Liver (tissue), 9 donors: Measurements from ENCODE around the gene CYP2C8. TPM values are rescaled to one million over a fixed set of nuclear protein-coding genes. Genes with fewer than 3 reads are reported as not detected.
"Not testable (repeated sequence)": the region's sequence is repeated elsewhere in the genome, so short reads cannot be mapped to it uniquely, and the experiment has no call there.

Experiments
- DNase-seq: peaks from one replicate; pipeline ENCODE4 v3.0.0-alpha.2; 2017; ENCODE audit warnings: low spot score
- H3K27ac ChIP-seq, 2 donors: one replicate each; pipeline ENCODE4 v1.7.0; 2013; ENCODE audit warnings: inconsistent platforms in 2 of 2, low read length in 2 of 2, control low read depth in 1 of 2, low read depth in 1 of 2, mild to moderate bottlenecking in 1 of 2
- H3K27me3 ChIP-seq, 4 donors: one replicate each; pipeline versions ENCODE4 v1.6.1 to v1.7.0; 2013; ENCODE audit warnings: low read length in 3 of 4, inconsistent platforms in 1 of 4, mild to moderate bottlenecking in 1 of 4, moderate library complexity in 1 of 4; ENCODE audit not compliant: control insufficient read depth in 4 of 4, insufficient read depth in 4 of 4
- H3K36me3 ChIP-seq, 4 donors: one replicate each; pipeline versions ENCODE4 v1.6.1 to v1.7.0; 2013; ENCODE audit warnings: low read length in 3 of 4, mild to moderate bottlenecking in 3 of 4, low read depth in 1 of 4, moderate library complexity in 1 of 4; ENCODE audit not compliant: control insufficient read depth in 4 of 4, insufficient read depth in 3 of 4
- H3K4me1 ChIP-seq, 4 donors: one replicate each; pipeline versions ENCODE4 v1.6.1 to v1.7.0; 2013; ENCODE audit warnings: low read length in 3 of 4, mild to moderate bottlenecking in 3 of 4, moderate library complexity in 1 of 4; ENCODE audit not compliant: control insufficient read depth in 4 of 4, insufficient read depth in 4 of 4
- H3K4me3 ChIP-seq, 3 donors: one replicate each; pipeline versions ENCODE4 v1.6.1 to v1.7.0; 2013; ENCODE audit warnings: low read length in 3 of 3, control low read depth in 1 of 3, low read depth in 1 of 3, mild to moderate bottlenecking in 1 of 3
- H3K9ac ChIP-seq, 2 donors: one replicate each; pipeline ENCODE4 v1.7.0; 2013; ENCODE audit warnings: low read length in 2 of 2, mild to moderate bottlenecking in 2 of 2, moderate library complexity in 2 of 2, control low read depth in 1 of 2, low read depth in 1 of 2
- H3K9me3 ChIP-seq, 4 donors: one replicate each; pipeline versions ENCODE4 v1.6.1 to v1.7.0; 2013; ENCODE audit warnings: low read length in 3 of 4; ENCODE audit not compliant: control insufficient read depth in 4 of 4
- EGR1 ChIP-seq, 2 donors: IDR thresholded peaks; 2 replicates each; pipeline ENCODE4 v1.6.1; 2016 to 2018; ENCODE audit warnings: antibody characterized with exemption in 2 of 2, low read depth in 2 of 2
- GABPA ChIP-seq, 2 donors: IDR thresholded peaks in 1 of 2; conservative IDR thresholded peaks in 1 of 2; 2 replicates each; pipeline ENCODE4 v1.6.1; 2016; ENCODE audit warnings: antibody characterized with exemption in 2 of 2, mild to moderate bottlenecking in 1 of 2, moderate library complexity in 1 of 2
- HNF4A ChIP-seq, 2 donors: conservative IDR thresholded peaks; 2 replicates each; pipeline ENCODE4 v1.6.1; 2016; ENCODE audit warnings: antibody characterized with exemption in 2 of 2, mild to moderate bottlenecking in 2 of 2
- JUND ChIP-seq, 2 donors: IDR thresholded peaks; 2 replicates each; pipeline ENCODE4 v1.6.1; 2016; ENCODE audit warnings: antibody characterized with exemption in 2 of 2
- MAX ChIP-seq: IDR thresholded peaks from 2 replicates; pipeline ENCODE4 v1.6.1; 2016; ENCODE audit warnings: antibody characterized with exemption
- RXRA ChIP-seq, 2 donors: IDR thresholded peaks; 2 replicates each; pipeline ENCODE4 v1.6.1; 2017 to 2018; ENCODE audit warnings: antibody characterized with exemption in 2 of 2, mild to moderate bottlenecking in 1 of 2
- SP1 ChIP-seq: IDR thresholded peaks from 2 replicates; pipeline ENCODE4 v1.6.1; 2018; ENCODE audit warnings: antibody characterized with exemption, mild to moderate bottlenecking
- TAF1 ChIP-seq: conservative IDR thresholded peaks from 2 replicates; pipeline ENCODE4 v1.6.1; 2016; ENCODE audit warnings: antibody characterized with exemption, mild to moderate bottlenecking
- YY1 ChIP-seq: IDR thresholded peaks from 2 replicates; pipeline ENCODE4 v1.6.1; 2016; ENCODE audit warnings: antibody characterized with exemption, mild to moderate bottlenecking
- WGBS: extraction: QIAGEN DNeasy Blood & Tissue Kit; methylation state at CpG from one replicate; pipeline ENCODE4 v1.1.7; 2013; 5-methylcytosine and 5-hydroxymethylcytosine counted together
- polyA plus RNA-seq, 2 donors: library from polyadenylated mRNA; stranded (reverse) in 1 of 2; unstranded in 1 of 2; fragments of 200-250 nt in 1 of 2; fragments of >200 nt in 1 of 2; fragmentation: Nextera tagmentation in 1 of 2; extraction: Ambion mirVana in 1 of 2; gene quantifications; one replicate each; pipeline versions ENCODE4 v1.2.1 to v1.2.3, GENCODE V29; 2013 to 2015
- total RNA-seq, 2 donors: library from RNA; depleted of rRNA; stranded (reverse); fragments of >200 nt; gene quantifications; one replicate each; pipeline ENCODE4 v1.2.3, GENCODE V29; 2014
- TF ChIP-seq, protein P1 (sequence below): IDR thresholded peaks from 2 replicates; pipeline ENCODE4 v1.6.1; 2016; ENCODE audit warnings: antibody characterized with exemption
- TF ChIP-seq, protein P2 (sequence below): fragments of 150-350 bp; IDR thresholded peaks from 2 replicates; pipeline ENCODE4 v1.5.1; 2017; ENCODE audit warnings: improper control_type of control experiment, low read depth, low read length; ENCODE audit not compliant: missing input control
- donor health status: healthy.
- donor health status: healthy.
- donor health status: healthy.
- donor health status: healthy.
- donor health status: healthy.

Gene CYP2C8
- total and polyA plus RNA-seq, 4 donors: 0.33 to 1,126 (median 732) TPM

DNA sequence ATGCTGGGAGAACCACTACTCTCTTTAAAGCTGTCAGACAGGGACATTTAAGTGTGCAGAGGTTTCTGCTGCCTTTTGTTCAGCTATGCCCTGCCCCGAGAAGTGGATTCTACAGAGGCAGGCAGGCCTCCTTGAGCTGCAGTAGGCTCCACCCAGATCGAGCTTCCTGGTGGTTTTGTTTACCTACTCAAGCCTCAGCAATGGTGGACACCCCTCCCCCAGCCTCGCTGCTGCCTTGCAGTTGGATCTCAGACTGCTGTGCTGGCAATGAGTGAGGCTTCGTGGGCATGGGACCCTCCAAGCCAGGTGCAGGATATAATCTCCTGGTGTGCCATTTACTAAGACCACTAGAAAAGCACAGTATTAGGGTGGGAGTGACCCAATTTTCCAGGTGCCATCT lies 5.2 kb downstream of the CYP2C8 start:
- TF ChIP-seq YY1: peak; percentile 35
- not testable (repeated sequence) for H3K4me3 ChIP-seq, DNase-seq, H3K4me1 ChIP-seq, H3K9ac ChIP-seq, H3K27me3 ChIP-seq, H3K27ac ChIP-seq, H3K9me3 ChIP-seq
- WGBS: 75% methylated on average over 4 of the region's 4 CpGs
- H3K36me3 ChIP-seq: peaks cover 2 to 17% (median 10%) of the 10 kb centered on the region in 4 donors

- no peak for TF ChIP-seq YY1
- TF ChIP-seq, protein P1, sequence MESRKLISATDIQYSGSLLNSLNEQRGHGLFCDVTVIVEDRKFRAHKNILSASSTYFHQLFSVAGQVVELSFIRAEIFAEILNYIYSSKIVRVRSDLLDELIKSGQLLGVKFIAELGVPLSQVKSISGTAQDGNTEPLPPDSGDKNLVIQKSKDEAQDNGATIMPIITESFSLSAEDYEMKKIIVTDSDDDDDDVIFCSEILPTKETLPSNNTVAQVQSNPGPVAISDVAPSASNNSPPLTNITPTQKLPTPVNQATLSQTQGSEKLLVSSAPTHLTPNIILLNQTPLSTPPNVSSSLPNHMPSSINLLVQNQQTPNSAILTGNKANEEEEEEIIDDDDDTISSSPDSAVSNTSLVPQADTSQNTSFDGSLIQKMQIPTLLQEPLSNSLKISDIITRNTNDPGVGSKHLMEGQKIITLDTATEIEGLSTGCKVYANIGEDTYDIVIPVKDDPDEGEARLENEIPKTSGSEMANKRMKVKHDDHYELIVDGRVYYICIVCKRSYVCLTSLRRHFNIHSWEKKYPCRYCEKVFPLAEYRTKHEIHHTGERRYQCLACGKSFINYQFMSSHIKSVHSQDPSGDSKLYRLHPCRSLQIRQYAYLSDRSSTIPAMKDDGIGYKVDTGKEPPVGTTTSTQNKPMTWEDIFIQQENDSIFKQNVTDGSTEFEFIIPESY: no peak
- TF ChIP-seq EGR1 (IDR thresholded peaks at IDR 0.05; ENCODE audit: low read depth in 2 of 2): no peak
- Histone ChIP-seq H3K4me1 (peaks cover 0 to 10% (median 0%) of the 10 kb centered on the region in 4 donors), H3K36me3 (peaks cover 0 to 31% (median 15%) of the 10 kb centered on the region in 4 donors), H3K9ac (no peak overlapping the region), H3K4me3 (no peak overlapping the region), H3K27me3 (no peaks in the 10 kb centered on the region), H3K27ac (no peak overlapping the region), H3K9me3 (no peaks in the 10 kb centered on the region)
- WGBS: 75% methylated on average over 3 of the region's 3 CpGs
- no peak for DNase-seq
Measured at GRCh38 chr10:95056744-95057363, 12.4 kb downstream of the CYP2C8 start.

GRCh38 chr10:95049919-95050318 lies 19.4 kb downstream of the CYP2C8 start:
- 84% methylated on average over 2 of the region's 2 CpGs for WGBS
- Histone ChIP-seq H3K27ac (no peak overlapping the region), H3K9ac (no peak overlapping the region), H3K27me3 (no peaks in the 10 kb centered on the region), H3K4me3 (no peak overlapping the region), H3K9me3 (no peaks in the 10 kb centered on the region), H3K4me1 (peaks cover 0 to 18% (median under 1%) of the 10 kb centered on the region in 4 donors), H3K36me3 (peaks cover 6 to 70% (median 32%) of the 10 kb centered on the region in 4 donors)
- TF ChIP-seq, protein P2, sequence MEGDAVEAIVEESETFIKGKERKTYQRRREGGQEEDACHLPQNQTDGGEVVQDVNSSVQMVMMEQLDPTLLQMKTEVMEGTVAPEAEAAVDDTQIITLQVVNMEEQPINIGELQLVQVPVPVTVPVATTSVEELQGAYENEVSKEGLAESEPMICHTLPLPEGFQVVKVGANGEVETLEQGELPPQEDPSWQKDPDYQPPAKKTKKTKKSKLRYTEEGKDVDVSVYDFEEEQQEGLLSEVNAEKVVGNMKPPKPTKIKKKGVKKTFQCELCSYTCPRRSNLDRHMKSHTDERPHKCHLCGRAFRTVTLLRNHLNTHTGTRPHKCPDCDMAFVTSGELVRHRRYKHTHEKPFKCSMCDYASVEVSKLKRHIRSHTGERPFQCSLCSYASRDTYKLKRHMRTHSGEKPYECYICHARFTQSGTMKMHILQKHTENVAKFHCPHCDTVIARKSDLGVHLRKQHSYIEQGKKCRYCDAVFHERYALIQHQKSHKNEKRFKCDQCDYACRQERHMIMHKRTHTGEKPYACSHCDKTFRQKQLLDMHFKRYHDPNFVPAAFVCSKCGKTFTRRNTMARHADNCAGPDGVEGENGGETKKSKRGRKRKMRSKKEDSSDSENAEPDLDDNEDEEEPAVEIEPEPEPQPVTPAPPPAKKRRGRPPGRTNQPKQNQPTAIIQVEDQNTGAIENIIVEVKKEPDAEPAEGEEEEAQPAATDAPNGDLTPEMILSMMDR: no peak
- TF ChIP-seq SP1 (no peak), EGR1 (IDR thresholded peaks at IDR 0.05; ENCODE audit: low read depth in 2 of 2) (no peak), HNF4A (conservative IDR thresholded peaks at IDR 0.05) (no peak), GABPA (IDR thresholded peaks at IDR 0.05 in 1 of 2, conservative IDR thresholded peaks at IDR 0.05 in 1 of 2) (no peak), JUND (IDR thresholded peaks at IDR 0.05) (no peak), TAF1 (no peak), MAX (no peak), RXRA (IDR thresholded peaks at IDR 0.05) (no peak), YY1 (no peak)
- no peak for DNase-seq
